Measurements from ENCODE around the gene IYD.
"Not testable (repeated sequence)": the region's sequence is repeated elsewhere in the genome, so short reads cannot be mapped to it uniquely, and the experiment has no call there.

IYD gene

DNA sequence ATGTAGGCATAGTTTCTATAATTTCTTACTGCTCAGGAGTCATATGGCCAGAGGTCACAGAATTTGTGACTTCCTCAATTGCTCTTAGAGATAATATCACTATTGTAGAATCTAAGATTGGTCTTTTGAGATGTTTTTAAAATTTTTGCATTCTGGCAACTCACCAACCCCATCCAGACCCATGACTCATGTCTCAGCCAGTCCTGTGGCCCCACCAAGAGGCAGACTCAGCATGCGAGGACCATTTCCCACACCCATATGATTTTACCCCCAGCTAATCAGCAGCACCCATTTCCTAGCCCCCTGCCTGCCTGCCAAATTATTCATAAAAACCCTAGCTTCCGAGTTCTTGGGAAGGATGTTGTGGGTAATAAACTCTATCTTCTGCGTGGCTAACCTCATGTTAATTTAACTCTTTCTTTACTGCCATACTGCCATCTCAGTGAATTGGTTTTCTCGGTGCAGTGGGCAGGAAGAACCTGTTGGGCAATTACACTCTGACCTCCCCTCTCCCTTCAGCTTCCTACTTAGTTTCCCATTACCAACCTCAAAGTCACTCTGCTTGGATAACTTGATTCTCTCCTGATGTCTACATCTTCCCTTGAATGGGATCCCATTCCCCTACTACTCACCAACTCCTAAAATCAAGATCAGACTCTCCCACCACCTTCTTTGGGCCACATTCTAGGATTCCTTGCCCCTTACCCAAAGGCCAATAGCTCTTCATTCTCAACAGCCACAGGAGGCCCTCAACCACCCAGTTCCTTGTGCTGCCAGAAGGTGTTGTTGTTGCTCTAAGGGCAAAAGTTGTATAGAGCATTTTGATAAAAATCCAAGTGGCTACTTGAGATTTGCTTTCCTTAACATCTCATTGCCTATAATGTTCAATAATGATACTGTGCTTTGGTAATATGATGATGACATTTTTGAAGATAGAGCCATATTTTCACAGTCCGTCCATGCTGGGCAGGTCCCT, 16.2 kb upstream of the IYD start:
- no peak for DNase-seq

DNA sequence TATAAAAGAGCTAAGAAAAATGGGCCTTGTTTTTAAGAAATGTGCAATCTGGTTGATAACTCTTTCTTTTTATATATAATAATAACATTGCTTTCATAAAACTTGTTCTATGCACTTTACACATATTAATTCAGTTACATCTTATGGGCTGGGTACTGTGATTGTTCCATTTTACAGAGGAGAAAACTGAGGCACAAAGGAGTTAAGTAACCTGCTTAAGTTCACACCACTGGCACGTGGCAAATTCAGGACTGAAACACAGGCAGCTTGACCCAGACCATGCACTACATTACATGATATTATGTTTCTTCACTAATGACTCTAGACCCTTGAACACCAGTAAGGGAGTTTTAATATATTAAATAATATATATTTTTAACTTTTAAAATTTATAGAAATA, 15.4 kb upstream of the IYD start:
- no peak for DNase-seq

DNA sequence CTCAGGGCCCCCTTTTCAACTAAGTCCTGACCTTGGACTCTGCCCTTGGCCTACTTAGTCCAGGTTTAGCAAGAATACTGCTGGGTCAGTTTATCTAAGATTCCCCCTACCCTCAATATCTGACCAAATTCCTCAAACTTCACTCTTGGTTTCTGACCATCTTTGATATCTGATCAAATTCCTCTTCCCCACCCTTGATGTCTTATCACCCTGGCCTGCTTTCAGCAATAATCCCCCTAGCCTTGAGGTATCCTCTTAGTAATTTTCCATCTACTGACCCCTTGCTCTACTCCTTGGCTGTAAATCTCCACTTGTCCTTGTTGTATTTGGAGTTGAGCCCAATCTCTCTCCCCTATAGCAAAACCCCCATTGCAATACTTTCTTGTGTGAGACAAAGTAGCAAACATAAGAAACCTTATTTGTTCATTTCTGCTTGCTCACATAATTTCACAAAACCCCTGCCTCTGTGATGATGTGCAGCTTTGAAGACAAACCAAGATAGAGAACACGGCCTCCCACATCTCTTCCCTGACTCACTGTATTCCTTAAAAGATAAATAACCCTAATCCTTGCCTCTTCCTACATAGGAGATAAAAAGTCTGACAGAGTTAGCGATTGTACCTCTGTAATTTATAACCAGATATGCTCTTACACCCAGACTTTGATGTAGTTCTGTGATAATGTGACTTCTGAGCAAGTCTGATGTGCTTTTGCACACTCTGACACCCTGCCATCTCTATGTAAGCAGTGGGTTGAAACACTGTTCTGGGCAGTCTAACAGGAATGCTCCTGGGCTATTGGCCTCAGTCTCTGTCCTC, 13.8 kb upstream of the IYD start:
- DNase-seq = no peak

DNA sequence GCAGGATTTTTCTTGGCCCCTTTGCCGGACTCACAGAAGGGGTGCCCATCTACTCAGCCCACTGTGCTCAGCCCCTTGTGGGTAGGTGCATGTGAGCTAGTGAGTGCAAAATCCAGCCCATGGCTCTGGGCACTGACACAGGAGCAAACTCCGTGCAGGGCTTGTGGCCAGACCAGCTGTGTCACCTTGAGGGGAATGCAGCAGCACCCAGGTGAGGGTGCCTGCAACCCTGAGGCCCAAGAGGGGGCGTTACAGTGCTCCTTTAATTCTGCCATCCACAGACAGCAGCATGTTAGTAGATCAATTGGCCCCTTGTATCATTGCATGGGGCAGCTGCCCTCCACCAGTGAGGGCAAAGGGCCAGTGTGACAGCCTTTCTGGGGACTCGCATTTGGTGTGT, 12.9 kb upstream of the IYD start:
- DNase-seq = no peak

DNA sequence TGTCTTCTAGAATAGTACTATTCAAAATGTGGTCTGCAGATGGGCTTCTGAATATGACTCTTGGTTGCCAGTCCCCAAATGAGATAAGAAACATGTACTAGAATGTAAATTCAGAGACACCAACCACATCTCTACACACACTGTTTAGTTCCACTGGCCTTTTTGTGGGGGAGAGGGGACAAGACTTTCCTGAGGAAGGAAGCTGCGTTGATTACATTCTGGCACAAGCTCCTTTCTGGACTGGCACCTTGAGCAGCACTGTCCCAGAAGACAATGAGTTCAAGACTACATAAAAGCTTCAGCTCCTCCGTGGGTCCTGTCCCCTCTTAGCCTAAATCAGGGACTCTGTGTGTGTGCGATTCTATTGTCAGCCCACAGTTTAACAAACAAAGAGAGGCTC, 6.9 kb upstream of the IYD start:
- no peak for DNase-seq

DNA sequence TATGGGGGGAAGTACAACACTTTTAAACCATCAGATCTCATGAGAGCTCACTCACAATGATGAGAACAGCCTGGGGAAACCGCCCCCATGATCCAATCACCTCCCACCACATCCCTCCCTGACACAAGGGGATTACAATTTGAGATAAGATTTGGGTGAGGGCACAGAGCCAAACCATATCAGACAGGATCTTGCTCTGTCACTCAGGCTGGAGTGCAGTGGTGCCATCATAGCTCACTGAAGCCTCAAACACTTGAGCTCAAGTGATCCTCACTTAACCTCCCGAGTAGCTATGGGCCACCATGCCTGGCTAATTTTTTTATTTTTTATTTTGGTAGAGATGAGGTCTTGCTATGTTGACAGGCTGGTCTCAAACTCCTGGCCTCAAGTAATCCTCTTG, 5.1 kb upstream of the IYD start:
- no peak for DNase-seq

DNA sequence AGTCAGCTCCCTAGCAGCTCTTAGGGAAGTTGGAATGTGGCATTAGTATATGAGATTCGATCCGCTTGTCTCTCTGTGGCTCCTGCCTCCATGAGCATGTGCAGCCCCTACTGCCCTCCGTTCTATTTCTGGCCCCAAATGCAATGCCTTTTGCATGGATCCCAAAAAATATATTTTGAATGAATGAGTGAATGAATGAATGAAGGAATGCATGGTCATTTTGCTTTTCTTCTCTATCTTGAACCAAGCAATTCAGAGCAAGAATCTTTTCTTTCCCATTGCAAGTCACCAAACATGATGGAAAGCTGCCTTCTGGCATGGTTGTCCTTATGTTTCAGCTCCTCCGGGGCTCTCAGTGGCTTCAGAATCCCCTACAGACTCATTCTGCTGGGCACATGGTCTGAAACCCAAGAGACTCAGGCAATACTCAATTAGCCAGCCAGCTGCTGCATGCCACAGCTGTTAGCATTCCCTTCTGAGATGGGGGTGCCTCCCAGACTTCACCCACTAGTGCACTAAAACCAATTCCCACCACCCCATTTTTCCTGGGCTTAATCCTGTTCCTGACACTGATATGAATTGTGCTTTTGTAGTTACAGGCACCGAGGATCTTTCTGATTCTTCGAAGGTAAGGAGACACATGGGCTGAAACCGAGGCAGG, 2.6 kb upstream of the IYD start:
- DNase-seq = no peak

DNA sequence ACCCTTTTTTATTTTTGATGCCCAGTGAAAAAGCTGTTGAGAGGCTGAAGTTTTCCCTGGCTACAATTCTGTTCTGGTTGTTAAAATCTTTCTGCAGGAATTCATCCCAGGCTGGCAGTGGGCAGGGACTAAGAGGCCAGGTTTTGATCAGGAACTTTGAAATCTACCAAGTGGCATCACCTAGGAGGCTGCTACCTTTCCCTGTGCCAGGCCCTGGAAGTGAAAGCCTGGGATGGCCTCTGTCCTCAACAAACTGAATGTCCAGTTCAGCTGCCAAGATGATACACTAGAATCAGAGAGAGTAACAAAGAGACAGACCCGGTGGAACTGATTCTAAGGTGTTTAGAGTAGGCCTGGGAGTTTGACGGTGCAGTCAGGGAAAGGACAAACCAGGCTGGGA, 596 bp downstream of the IYD start:
- DNase-seq = no peak

DNA sequence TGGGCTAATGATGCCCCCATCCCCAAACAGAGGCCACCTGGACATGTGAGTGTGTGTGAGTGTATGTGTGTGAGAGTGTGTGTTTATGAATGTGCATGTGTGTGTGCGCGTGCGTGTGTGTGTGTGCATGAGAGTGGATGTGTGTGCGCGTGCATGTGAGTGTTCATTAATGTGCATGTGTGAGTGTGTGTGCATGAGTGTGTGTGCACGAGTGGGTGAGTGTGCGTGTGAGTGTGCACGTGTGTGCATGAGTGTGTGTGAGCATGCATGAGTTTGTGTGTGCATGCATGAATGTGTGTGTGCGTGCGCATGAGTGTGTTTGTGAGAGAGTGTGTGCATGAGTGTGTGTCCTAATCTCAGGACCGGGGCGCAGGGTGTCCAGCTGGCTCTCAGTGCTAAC, 1.3 kb downstream of the IYD start:
- no peak for DNase-seq

DNA sequence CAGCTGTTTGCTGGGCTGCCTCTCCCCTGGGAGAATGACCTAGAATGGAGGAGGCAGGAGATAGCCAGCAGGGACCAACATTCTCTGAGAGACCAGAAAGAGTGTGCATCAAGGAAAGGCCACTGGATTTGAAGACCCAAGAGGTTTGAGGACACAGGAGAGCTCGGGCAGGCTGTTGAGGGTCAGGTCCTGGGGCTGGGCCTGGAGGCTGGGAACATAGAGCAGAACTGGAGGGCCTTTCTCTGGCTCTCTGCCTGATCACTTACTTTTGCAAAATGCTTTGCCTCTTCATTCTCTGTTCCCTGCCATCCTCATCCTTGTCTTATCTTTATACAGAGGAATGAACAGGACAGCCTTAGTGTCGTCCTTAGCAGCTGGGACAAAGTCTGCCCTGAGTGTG, 2.5 kb downstream of the IYD start:
- no peak for DNase-seq

DNA sequence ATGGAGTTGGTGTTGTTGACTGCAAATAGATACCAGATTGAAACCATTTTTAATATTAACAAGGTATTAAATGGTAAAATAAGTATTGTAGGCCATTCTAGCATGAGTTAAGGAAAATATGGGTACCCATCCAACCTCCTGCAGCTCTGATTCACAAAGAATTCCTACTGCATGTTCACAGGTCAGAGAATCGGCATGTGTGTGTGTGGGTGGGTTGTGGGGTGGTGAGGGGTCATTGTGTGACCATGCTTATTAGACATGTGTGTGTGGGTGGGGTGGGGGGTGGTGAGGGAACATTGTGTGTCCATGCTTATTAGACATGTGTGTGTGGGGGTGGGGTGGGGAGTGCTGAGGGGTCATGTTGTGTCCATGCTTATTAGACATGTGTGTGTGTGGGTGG, 3.2 kb downstream of the IYD start:
- DNase-seq = no peak

DNA sequence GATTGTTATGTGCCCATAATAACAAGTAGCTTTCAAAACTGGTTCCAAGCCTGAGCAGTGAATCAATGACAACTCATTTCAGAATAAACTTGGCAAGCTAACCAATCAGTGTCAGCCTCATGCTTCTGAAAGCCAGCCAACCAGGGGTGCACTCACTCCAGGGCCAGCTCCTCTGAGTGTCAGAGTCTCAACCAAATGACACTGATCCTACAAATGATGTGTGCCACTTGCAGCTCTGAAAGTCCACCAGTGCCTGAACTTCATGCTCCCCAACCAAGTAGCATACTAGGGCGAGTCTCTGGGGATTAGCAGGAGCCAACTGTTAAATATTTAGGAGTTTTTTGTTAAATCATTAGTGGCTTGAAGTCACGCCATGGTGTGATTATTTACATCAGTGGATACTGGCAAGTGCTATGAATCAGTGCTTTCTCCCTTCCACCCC, 4.5 kb downstream of the IYD start:
- no peak for DNase-seq

DNA sequence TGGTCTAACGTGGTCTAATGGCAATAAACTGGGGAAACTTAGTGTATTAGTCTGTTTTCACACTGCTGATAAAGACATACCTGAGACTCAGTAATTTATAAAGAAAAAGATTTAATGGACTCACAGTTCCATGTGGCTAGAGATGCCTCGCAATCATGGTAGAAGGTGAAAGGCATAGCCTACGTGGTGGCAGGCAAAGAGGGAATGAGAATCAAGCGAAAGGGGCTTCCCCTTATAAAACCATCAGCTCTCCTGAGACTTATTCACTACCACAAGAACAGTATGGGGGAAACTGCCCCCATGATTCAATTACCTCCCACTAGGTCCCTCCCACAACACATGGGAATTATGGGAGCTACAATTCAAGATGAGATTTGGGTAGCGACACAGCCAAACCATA, 5.5 kb downstream of the IYD start:
- not testable (repeated sequence) for DNase-seq

DNA sequence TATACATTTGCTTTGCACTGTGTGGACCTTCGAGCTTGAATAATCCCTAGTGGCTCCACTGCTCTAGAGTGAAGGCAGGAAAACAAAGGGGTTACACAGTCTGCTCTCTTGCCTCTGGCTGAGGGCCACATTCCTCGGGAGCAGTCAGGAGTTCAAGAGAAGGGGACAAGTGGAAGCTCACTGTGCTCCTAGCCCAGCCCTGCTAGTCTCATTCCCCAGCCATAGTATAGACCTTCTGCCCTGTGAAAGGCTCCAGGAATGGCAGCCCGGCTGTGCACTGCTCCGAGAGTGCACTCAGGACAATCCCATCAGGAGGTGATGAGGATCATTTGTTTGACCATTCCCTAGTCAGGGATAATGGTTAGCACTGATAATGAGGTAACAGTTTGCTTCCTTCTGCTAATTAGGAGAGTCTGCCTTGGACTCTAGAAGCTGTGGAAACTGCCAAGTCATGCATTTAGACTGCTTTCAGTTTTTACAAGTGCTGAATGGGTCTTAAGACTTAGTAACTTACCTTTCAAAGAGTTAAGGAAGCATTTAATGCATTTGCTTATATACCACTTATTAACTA, 8.5 kb downstream of the IYD start:
- peak; percentile 33 for DNase-seq

DNA sequence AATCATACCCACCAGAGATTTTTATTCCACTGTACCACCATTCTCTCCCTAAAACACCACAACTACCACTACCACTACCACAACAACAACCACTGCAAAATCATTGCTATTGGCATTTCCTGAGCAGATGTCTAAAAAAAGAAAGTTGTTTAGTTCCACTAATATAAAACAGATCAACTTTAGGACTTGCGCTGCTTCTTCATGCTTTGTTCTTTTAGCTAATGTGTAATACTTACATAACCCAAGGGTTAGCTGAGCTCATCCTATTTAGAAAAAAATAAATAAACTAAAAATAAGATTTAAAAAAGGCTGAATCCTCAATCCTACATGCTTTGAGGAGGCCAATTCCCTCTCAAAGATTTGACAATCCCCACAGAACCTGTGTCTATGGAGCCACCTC, 11.4 kb downstream of the IYD start:
- DNase-seq = no peak

DNA sequence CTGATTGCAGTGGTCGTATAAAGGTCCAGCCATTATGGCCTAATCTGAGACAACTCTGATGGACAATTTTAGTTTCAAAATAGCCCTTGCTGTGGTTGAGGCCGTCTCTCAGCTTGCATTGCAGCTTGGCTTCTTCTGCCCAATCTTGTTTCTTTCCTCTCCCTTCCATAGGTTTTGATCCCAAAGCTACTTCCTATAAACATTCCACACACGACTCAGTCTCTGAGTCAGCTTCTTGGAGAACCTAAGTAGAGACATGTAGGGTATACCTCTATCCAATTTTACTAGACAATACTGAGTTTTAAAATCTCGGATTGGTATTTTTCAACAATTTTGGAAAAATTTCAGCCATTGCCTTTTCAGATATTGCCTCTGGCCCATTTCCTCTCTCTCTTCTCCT, 13.4 kb downstream of the IYD start:
- DNase-seq = no peak

DNA sequence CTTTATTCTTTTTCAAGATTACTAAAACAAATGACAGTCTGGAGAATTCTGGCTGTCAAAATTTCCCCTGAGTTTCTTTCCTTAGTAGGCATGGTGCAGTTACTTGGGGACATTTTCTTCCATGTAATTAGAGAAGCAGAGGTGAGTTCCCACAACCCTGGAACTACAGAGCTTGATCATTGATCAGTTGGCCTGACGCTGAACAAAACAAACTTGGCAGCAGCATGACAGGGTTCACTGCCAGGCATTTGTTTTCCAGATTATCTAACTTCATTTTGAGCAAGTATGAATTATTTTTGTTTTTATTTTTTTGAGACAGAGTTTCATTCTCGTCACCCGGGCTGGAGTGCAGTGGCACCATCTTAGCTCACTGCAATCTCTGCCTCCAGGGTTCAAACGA, 22.6 kb downstream of the IYD start:
- no peak for DNase-seq

DNA sequence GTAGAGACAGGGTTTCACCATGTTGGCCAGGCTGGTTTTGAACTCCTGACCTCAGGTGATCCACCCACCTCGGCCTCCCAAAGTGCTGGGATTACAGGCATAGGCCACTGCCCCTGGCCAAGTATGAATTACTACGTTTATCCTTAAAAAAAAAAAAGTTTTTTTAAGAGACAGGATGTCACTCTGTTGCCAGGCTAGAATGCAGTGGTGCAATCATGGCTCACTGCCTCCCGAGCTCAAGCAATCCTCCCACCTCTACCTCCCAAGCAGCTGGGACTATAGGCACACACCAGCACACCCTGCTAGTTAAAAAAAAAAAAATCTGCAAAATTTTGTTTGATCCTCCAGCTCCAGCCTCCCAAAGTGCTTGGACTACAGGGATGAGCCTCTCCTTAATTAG, 23.1 kb downstream of the IYD start:
- no peak for DNase-seq

DNA sequence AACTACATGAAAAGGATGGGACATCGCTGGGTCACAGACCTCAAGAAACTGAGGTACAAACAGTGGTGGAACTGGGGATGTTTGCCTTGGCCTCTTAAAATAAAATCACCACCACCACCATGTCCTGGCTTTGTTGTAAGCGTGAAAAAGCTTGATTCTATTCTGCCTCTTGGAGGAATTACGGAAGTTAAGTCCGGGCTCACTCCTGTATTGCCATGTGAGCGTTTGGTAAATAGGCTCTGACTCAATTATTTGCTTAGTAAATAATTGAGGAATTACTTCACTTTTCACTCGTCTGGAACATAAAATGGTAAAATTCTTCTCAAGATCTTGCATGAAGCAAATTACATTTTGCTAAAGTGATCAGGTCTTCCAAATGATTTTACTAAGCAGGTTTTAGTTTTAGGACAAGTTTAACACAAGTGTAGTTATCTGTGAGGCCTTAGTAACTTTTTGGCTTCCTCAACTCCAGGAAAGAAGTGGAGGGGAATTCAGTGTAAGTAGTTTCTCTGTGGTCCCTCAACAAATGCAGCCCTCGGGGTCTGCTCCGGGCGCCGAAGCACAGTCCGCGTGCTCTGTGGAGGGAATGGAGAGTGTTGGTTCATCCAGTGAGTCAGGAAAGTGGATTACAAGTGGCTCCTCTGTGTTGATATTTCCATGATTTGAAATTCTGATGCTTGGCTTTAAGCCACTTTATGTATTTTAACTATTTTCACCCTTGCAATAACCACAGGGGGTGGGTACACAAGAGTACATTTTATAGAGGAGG, 23.8 kb downstream of the IYD start:
- DNase-seq = no peak

DNA sequence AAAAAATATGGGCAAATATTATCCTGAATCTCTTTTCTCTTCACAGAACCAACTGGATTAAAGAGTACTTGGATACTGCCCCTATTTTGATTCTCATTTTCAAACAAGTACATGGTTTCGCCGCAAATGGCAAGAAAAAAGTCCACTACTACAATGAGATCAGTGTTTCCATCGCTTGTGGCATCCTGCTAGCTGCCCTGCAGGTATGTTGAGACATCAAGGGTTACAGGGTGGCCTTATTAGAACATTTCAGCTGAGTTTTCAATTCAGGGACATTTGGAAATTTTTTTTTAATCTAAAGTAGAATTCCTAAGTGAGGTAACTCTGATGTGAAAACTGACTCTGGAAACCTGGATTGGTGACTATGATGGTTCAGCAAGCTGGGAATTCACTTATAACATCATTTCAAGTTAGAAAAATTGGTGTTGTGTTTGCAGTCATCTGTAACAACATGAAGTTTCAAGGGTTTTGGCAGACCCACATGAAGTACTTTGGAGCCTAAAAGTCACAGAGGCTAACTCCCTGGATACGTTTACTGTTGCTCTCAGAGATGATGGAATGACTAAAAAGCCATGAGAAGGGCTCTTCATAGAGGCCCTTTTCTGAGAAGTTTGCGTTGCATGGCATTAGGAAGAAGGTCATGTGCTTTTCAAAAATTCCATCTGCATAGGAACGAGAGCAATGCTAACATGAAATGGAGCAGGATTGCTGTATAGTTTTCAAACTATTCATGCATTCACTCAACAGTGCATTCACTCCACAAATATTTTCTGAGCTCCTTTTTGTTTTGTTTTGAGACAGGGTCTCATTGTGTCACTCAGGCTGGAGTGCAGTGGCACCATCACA, 25.5 kb downstream of the IYD start:
- no peak for DNase-seq

DNA sequence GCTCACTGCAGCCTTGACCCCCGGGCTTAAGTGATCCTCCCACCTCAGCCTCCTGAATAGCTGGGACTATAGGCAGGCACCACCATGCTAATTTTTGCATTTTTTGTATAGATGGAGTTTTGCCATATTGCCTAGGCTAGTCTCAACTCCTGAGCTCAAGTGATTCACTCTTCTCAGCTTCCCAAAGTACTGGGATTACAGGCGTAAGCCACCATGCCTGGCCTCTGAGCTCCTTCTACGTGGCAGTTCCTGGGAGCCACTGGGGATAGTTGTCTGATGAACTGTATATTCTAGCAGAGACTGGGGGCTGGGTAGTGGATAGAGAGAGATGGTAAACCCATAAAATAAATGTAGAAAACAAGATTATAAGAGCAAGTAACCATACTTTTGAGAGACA, 26.1 kb downstream of the IYD start:
- no peak for DNase-seq
